Activated naive CD4-positive, alpha-beta T cell treated with anti-CD3 and anti-CD28 coated beads, Interleukin-2, amount 50 U/mL, for 24 hours (primary cell): ENCODE results near the gene WFDC10B.
A peak's percentile ranks its signal among the peaks of the same experiment; 100 is the strongest.
"Not testable (repeated sequence)": the region's sequence is repeated elsewhere in the genome, so short reads cannot be mapped to it uniquely, and the experiment has no call there.

Experiments
- H3K27ac Mint-ChIP-seq: one replicate; pipeline ENCODE4 v1.8.0; 2021; ENCODE audit warnings: mild to moderate bottlenecking, mixed read lengths
- H3K27me3 Mint-ChIP-seq: one replicate; pipeline ENCODE4 v1.8.0; 2021; ENCODE audit warnings: mixed read lengths
- H3K36me3 Mint-ChIP-seq: one replicate; pipeline ENCODE4 v1.8.0; 2021; ENCODE audit warnings: mixed read lengths
- H3K4me1 Mint-ChIP-seq: one replicate; pipeline ENCODE4 v1.8.0; 2021; ENCODE audit warnings: mixed read lengths
- H3K4me3 Mint-ChIP-seq: one replicate; pipeline ENCODE4 v1.8.0; 2021; ENCODE audit warnings: mild to moderate bottlenecking, mixed read lengths
- H3K9me3 Mint-ChIP-seq: one replicate; pipeline ENCODE4 v1.8.0; 2021; ENCODE audit warnings: mixed read lengths

The WFDC10B gene

DNA sequence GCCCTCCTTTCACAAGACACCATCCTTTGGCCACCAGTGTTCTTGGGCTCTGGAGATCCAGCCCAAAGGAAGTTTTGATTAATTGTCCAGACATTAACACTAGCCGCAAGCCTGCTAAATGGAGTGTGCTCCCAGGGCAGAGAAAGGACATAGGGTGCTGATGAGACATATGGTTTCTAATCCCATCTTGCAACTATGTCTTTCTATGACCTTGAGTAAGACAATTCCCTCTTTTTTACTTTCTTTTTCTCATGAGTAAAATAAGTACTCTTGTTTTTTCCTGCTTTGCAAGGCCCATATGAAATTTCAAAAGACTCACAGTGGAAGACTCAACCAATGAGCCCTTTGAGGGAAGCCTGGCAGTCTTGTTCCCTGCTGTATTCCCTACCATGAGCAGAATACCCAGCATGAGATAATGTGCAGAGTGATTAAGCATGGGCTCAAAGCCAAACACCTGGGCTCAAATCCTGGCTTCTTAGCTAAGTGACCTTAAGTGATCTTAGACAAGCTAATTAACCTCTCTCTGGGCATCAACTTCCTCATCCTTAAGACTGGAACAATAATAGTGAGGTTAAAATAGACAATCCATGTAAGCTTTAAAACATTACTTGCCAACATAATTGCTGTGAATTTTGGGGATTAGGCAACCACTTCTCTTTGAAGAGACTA, at the start of gene WFDC10B:
Gene WFDC10B, minus strand, starts transcription at position 51 of the 669 bp plus-strand sequence. CDS start 19,027 bp downstream, outside the sequence.
- Mint-ChIP-seq H3K27ac (no peak within 1 kb of the TSS), H3K4me3 (no peak within 1 kb of the TSS), H3K27me3 (peaks cover 22% of the 10 kb centered on the region), H3K4me1 (no peaks in the 10 kb centered on the region), H3K36me3 (no peaks in the 10 kb centered on the region), H3K9me3 (no peaks in the 10 kb centered on the region)

DNA sequence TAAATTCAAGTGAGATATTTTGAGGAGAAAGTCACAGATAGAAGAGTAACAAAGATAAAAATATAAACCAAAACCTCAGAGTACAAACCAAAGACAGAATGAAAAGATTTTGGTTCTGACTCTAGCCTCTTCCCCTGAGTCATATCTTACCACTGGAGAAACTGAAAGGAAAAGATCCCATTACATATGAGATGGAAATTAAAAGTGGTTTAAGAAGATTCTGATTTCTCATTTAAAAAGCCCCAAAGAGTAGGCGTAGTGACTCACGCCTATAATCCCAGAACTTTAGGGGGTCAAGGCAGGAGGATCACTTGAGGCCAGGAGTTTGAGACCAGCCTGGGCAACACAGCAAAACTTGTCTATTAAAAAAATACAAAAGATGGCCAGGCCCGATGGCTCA, 47.9 kb upstream of the WFDC10B start:
- Mint-ChIP-seq H3K27ac (no peak overlapping the region), H3K9me3 (peaks cover 7% of the 10 kb centered on the region), H3K4me1 (peaks cover 11% of the 10 kb centered on the region), H3K4me3 (peak overlapping the region; percentile 8), H3K27me3 (peaks cover 8% of the 10 kb centered on the region), H3K36me3 (no peaks in the 10 kb centered on the region)

DNA sequence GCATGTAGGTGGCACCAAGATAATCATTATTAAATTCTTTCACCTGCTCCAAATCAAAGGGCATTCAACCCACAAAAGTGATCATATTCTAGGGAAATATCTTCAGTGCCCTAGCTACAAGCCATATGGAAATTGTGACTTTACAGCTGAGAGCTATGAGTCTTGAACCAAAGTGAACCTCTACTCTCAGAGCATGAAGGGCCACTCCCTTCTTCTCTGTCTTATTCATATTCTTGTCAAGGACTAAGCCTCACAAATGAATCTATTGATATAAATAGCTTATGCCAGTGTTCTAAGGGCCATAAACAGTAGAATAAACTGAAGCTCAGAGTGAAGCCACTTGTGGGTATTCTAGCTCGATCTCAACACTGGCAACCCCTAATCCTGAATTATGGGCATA, 46.9 kb upstream of the WFDC10B start:
- no peaks in the 10 kb centered on the region for H3K36me3 Mint-ChIP-seq
- H3K4me3 Mint-ChIP-seq: no peak overlapping the region
- peaks cover 7% of the 10 kb centered on the region for H3K9me3 Mint-ChIP-seq
- peaks cover 11% of the 10 kb centered on the region for H3K4me1 Mint-ChIP-seq
- H3K27ac Mint-ChIP-seq: no peak overlapping the region
- peaks cover 10% of the 10 kb centered on the region for H3K27me3 Mint-ChIP-seq

DNA sequence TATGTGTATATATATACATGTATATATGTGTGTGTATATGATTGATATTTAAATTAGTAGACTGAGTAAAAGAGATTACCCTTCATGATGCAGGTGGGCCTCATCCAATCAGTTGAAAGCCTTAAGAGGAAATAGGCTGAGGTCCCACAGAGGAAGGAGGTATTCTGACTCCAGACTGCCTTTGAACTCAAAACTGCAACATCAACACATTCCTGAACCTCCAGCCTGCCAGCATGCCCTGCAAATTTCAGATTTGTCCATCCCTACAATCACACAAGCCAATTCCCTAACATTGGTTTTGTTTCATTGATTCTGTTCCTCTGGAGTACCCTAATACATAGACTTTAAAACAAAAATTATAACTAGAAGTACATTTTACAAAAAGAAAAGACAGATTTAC, 40.2 kb upstream of the WFDC10B start:
- no peaks in the 10 kb centered on the region for H3K4me1 Mint-ChIP-seq
- H3K27ac Mint-ChIP-seq: no peak overlapping the region
- no peaks in the 10 kb centered on the region for H3K36me3 Mint-ChIP-seq
- H3K9me3 Mint-ChIP-seq: no peaks in the 10 kb centered on the region
- H3K4me3 Mint-ChIP-seq: no peak overlapping the region
- H3K27me3 Mint-ChIP-seq: peaks cover 7% of the 10 kb centered on the region

DNA sequence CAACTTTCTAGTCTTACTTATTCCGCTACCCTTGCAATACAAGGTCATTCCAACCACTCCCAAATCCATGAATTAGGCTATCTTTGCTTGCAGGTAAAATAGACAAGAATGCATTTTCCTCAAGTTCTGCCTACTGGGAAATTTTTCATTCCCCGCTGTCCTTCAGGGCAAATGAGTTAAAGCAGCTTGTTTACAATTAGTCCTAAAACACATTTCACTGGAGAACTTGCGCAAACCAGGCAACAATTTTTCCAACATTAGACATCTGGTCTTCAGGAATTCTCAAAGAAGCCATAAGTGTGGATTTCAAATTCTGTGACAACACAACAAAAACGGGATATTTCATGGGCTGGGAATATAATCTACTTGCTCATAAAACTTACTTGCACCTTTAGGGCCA, 37.8 kb upstream of the WFDC10B start:
- Mint-ChIP-seq H3K4me3 (no peak overlapping the region), H3K27ac (no peak overlapping the region), H3K36me3 (no peaks in the 10 kb centered on the region), H3K27me3 (peaks cover 1% of the 10 kb centered on the region), H3K9me3 (no peaks in the 10 kb centered on the region), H3K4me1 (no peaks in the 10 kb centered on the region)

DNA sequence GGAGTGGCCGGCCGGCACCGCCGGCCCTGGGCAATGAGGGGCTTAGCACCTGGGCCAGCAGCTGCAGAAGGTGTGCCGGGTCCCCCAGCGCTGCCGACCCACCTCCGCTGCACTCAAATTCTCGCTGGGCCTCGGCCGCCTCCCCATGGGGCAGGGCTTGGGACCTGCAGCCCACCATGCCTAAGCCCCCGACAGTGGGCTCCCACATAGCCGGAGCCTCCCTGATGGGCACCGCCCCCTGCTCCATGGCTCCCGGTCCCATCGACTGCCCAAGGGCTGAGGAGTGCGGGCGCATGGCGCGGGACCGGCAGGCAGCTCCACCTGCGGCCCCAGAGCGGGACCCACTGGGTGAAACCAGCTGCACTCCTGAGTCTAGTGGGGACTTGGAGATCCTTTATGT, 31.2 kb upstream of the WFDC10B start:
- H3K9me3 Mint-ChIP-seq: peaks cover 13% of the 10 kb centered on the region
- H3K4me1 Mint-ChIP-seq: no peaks in the 10 kb centered on the region
- no peak overlapping the region for H3K27ac Mint-ChIP-seq
- peaks cover 5% of the 10 kb centered on the region for H3K36me3 Mint-ChIP-seq
- H3K4me3 Mint-ChIP-seq: no peak overlapping the region
- peaks cover 19% of the 10 kb centered on the region for H3K27me3 Mint-ChIP-seq

DNA sequence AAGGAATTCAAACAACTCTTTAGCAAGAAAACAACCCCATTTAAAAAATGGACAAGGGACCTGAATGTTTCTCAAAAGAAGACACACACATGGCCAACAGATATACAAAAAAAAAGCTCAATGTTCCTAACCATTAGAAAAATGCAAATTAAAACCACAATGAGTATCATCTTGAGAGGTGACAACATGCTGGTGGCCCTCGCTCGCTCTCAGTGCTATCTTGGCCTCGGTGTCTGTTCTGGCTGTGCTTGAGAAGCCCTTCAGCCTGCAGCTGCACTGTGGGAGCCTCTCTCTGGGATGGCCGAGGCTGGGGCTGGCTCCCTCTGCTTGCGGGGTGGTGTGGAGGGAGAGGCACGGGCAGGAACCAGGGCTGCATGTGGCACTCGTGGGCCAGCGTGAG, 30.7 kb upstream of the WFDC10B start:
- Mint-ChIP-seq H3K4me1 (no peaks in the 10 kb centered on the region), H3K36me3 (peaks cover 7% of the 10 kb centered on the region), H3K9me3 (peaks cover 16% of the 10 kb centered on the region), H3K4me3 (no peak overlapping the region), H3K27ac (no peak overlapping the region), H3K27me3 (peaks cover 21% of the 10 kb centered on the region)

DNA sequence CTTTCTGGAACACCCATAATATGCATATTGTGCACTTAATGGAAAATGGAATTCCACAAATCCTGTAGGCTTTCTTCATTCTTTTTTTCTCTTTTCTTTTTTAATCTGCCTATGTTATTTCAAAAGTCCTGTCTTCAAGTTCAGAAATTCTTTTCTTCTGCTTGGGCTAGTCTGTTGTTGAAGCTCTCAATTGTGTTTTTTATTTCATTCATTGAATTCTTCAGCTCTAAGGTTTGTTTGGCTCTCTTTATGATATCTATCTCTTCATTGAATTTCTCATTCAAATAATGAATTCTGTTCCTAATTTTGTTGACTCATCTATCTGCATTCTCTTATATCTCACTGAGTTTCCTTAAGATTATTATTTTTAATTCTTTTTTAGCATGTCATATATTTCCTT, 27.4 kb upstream of the WFDC10B start:
- Mint-ChIP-seq H3K9me3 (peaks cover 16% of the 10 kb centered on the region), H3K4me1 (no peaks in the 10 kb centered on the region), H3K27ac (no peak overlapping the region), H3K4me3 (no peak overlapping the region), H3K27me3 (peaks cover 21% of the 10 kb centered on the region), H3K36me3 (peaks cover 7% of the 10 kb centered on the region)

DNA sequence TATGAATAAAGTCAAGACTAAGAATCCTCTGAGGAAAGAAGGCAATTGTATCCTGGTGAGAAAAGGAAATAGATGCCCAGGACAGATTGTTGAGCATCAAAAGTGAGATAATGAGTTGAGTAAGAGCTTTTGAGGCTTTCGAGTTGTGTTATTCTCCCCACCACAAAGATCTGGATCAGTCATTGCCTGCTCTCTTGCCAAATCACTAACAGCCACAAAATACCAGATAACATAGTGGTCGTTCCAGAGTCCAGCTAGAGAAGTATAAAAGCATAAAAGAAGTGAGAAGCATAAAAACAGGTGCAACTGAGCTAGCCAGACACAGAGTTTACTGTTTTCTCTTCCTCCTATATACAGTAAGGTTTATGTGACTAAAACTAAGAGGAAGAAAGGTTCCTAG, 22.2 kb upstream of the WFDC10B start:
- peaks cover 3% of the 10 kb centered on the region for H3K36me3 Mint-ChIP-seq
- no peak overlapping the region for H3K4me3 Mint-ChIP-seq

DNA sequence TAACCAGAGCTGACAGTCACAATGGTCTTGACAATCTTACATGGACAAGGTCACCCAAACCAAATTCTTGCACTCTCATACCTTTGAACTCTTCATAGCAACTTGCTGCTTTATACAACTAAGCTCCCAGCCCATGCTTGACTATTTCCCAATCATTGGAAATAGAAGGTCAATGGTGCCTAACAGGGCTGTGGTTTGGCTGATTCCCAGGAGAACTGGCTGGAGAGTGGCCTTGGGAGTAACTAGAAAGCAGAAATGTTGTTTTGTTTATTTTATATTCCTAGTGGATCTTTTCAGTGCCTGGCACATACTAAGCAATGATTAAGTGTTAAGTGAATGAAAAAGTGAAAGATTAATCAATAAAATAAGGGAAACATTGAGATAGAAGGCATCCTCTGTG, 20.3 kb upstream of the WFDC10B start:
- Mint-ChIP-seq H3K27ac (no peak overlapping the region), H3K36me3 (no peaks in the 10 kb centered on the region), H3K4me1 (no peaks in the 10 kb centered on the region), H3K27me3 (peaks cover 16% of the 10 kb centered on the region), H3K4me3 (no peak overlapping the region), H3K9me3 (no peaks in the 10 kb centered on the region)

More for the DNA sequence above, 22.2 kb upstream of the WFDC10B start:
- Mint-ChIP-seq H3K4me1 (no peaks in the 10 kb centered on the region), H3K27me3 (peaks cover 21% of the 10 kb centered on the region), H3K27ac (no peak overlapping the region), H3K9me3 (peaks cover 10% of the 10 kb centered on the region)

DNA sequence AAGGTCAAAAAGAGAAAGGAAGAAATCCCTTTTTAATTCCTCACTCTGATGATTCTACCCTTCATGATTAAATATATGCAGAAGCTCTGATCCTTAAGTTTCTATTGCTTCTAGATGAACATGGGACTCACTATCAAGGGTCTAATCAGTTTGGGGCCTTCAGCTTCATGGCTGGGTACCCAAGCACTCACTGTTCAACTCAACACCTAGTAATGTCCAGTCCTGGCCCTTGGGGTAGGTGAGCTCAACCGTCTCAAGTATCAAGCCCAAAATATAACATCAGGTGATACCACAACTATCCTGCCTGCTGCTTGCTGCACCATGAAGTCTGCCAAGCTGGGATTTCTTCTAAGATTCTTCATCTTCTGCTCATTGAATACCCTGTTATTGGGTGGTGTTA, 17.2 kb upstream of the WFDC10B start, which contains the start of gene SPINT4:
Gene SPINT4, plus strand, starts transcription at position 301 of the 400 bp plus-strand sequence. Its CDS starts 21 bp downstream, at position 322.
- Mint-ChIP-seq H3K27me3 (peaks cover 26% of the 10 kb centered on the region), H3K27ac (no peak within 1 kb of the TSS), H3K9me3 (peaks cover 3% of the 10 kb centered on the region), H3K4me3 (no peak within 1 kb of the TSS), H3K36me3 (no peaks in the 10 kb centered on the region), H3K4me1 (no peaks in the 10 kb centered on the region)

DNA sequence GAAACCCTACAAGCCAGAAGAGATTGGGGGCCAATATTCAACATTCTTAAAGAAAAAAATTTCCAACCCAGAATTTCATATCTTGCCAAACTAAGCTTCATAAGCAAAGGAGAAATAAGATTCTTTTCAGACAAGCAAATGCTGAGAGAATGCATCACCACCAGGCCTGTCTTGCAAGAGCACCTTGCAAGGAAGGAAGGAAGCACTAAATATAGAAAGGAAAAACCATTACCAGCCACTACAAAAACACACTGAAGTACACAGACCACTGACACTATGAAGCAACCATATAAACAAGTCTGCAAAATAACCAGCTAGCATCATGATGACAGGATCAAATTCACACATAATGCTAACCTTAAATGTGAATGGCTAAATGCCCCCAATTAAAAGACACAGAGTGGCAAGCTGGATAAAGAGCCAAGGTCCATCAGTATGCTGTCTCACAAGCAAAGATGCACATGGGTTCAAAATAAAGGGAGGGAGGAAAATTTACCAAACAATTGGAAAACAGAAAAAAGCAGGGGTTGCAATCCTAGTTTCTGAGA, 11.4 kb upstream of the WFDC10B start:
- H3K4me1 Mint-ChIP-seq, H3K4me3 Mint-ChIP-seq, H3K27ac Mint-ChIP-seq, H3K36me3 Mint-ChIP-seq, H3K9me3 Mint-ChIP-seq: not testable (repeated sequence)
- H3K27me3 Mint-ChIP-seq: peaks cover 24% of the 10 kb centered on the region

DNA sequence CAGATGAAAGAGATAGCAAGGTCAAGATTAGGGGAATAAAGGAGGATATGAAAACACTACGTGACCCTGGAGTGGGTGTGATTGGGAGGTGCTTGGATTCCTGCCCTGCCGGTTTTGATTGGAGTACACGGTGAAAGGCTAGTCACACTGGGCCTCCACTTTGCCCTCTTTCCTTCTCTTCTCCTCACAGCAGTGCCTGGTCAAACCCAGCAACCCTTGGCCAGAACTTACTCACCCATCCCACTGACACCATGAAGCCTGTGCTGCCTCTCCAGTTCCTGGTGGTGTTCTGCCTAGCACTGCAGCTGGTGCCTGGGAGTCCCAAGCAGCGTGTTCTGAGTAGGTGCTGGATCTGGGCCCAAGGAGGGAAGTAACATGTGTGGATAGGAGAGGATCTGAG, 2.9 kb downstream of the WFDC10B start, which contains the start of gene WFDC13:
Gene WFDC13, plus strand, starts transcription at position 166 of the 400 bp plus-strand sequence. Its CDS starts 86 bp downstream, at position 252.
- no peaks in the 10 kb centered on the region for H3K9me3 Mint-ChIP-seq
- H3K4me1 Mint-ChIP-seq: no peaks in the 10 kb centered on the region
- no peaks in the 10 kb centered on the region for H3K36me3 Mint-ChIP-seq
- H3K27me3 Mint-ChIP-seq: peaks cover 13% of the 10 kb centered on the region
- no peak within 1 kb of the TSS for H3K27ac Mint-ChIP-seq
- H3K4me3 Mint-ChIP-seq: no peak within 1 kb of the TSS

DNA sequence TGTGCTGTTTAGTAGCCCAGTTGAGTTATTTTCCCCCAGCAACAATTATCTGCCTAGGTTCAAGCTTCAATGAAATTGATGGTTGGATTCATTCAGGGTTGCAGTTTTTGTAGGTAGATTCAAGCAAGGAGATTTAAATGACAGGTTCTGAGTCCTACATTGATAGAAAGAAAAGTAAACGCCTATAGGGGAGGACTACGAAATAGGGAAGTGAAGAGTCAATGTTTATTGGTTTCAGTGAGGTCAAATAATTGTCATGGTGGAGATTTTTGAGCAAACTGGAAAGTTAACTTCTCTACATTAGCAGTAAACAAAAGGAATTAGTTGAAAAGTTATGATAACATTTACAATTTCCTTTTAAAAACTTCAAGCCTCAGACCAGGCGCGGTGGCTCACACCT, 3.7 kb downstream of the WFDC10B start:
- Mint-ChIP-seq H3K27me3 (peaks cover 17% of the 10 kb centered on the region), H3K9me3 (no peaks in the 10 kb centered on the region), H3K4me1 (no peaks in the 10 kb centered on the region), H3K27ac (no peak overlapping the region), H3K36me3 (no peaks in the 10 kb centered on the region), H3K4me3 (no peak overlapping the region)

DNA sequence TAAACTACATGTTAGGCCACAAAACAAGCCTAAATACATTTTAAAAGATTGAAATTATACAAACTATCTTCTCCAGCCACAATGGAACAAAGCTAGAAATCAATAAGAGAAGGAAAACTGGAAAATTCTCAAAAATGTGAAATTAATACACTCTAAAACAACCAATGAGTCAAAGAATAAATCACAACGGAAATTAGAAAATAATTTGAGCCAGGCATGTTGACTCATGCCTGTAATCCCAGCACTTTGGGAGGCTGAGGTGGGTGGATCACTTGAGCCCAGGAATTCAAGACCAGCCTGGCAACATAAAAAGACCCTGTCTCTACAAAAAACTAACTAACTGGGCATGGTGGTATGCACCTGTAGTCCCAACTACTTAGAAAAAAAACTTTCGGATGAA, 9.3 kb downstream of the WFDC10B start:
- Mint-ChIP-seq H3K4me1 (no peaks in the 10 kb centered on the region), H3K27me3 (peaks cover 20% of the 10 kb centered on the region), H3K9me3 (no peaks in the 10 kb centered on the region), H3K36me3 (no peaks in the 10 kb centered on the region), H3K27ac (no peak overlapping the region), H3K4me3 (no peak overlapping the region)

DNA sequence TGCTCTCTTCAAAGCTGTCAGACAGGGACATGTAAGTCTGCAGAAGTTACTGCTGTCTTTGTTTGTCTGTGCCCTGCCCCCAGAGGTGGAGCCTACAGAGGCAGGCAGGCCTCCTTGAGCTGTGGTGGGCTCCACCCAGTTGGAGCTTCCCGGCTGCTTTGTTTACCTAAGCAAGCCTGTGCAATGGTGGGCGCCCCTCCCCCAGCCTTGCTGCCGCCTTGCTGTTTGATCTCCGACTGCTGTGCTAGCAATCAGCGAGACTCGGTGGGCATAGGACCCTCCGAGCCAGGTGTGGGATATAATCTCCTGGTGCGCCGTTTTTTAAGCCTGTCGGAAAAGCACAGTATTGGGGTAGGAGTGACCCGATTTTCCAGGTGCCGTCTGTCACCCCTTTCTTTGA, 11.5 kb downstream of the WFDC10B start:
- H3K36me3 Mint-ChIP-seq, H3K4me1 Mint-ChIP-seq, H3K4me3 Mint-ChIP-seq, H3K9me3 Mint-ChIP-seq, H3K27ac Mint-ChIP-seq: not testable (repeated sequence)
- peaks cover 21% of the 10 kb centered on the region for H3K27me3 Mint-ChIP-seq

DNA sequence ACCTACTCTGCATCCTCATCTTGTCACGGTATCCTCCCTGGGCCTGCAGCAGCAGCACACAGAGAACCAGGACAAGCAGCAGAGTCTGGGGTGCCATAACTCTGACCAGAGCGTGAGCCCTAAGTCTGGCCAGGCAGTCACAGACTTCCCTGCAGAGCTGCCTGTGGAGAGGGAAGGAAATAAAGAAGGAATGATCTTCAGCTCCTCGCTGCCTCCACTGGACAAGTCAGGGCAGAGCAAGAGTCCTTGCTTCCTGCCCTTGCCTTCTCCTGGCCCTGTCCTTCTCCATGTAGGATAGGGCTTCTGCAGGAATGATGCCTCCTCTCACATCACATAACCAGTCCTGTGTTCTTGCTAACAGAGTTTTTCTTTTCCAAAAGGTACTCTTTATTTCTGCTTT, 18.9 kb downstream of the WFDC10B start:
- no peaks in the 10 kb centered on the region for H3K4me1 Mint-ChIP-seq
- no peak overlapping the region for H3K27ac Mint-ChIP-seq
- peaks cover 8% of the 10 kb centered on the region for H3K27me3 Mint-ChIP-seq
- no peaks in the 10 kb centered on the region for H3K36me3 Mint-ChIP-seq
- no peaks in the 10 kb centered on the region for H3K9me3 Mint-ChIP-seq
- H3K4me3 Mint-ChIP-seq: no peak overlapping the region
